HUES48 (cell line): ENCODE results near the gene MEGF11.
"Not testable (repeated sequence)": the region's sequence is repeated elsewhere in the genome, so short reads cannot be mapped to it uniquely, and the experiment has no call there.

ENCODE experiments used
- H3K27ac ChIP-seq: one replicate; pipeline ENCODE4 v1.7.0; 2013; ENCODE audit warnings: low read depth, low read length, inconsistent platforms
- H3K27me3 ChIP-seq: 2 replicates; pipeline ENCODE4 v1.6.1; 2013; ENCODE audit warnings: mild to moderate bottlenecking, low read length; ENCODE audit not compliant: control insufficient read depth, insufficient read depth
- H3K36me3 ChIP-seq: 2 replicates; pipeline ENCODE4 v1.6.1; 2013; ENCODE audit warnings: low read length; ENCODE audit not compliant: control insufficient read depth, insufficient read depth
- H3K4me1 ChIP-seq: 2 replicates; pipeline ENCODE4 v1.6.1; 2013; ENCODE audit warnings: mild to moderate bottlenecking, low read length; ENCODE audit not compliant: control insufficient read depth, insufficient read depth
- H3K4me3 ChIP-seq: 2 replicates; pipeline ENCODE4 v1.5.1; 2013; ENCODE audit warnings: mild to moderate bottlenecking, low read depth, low read length
- H3K9ac ChIP-seq: 2 replicates; pipeline ENCODE4 v1.6.1; 2013; ENCODE audit warnings: mild to moderate bottlenecking, low read depth, low read length, moderate library complexity
- H3K9me3 ChIP-seq: 2 replicates; pipeline ENCODE4 v1.6.1; 2013; ENCODE audit warnings: low read length; ENCODE audit not compliant: control insufficient read depth, insufficient read depth

MEGF11 gene

DNA sequence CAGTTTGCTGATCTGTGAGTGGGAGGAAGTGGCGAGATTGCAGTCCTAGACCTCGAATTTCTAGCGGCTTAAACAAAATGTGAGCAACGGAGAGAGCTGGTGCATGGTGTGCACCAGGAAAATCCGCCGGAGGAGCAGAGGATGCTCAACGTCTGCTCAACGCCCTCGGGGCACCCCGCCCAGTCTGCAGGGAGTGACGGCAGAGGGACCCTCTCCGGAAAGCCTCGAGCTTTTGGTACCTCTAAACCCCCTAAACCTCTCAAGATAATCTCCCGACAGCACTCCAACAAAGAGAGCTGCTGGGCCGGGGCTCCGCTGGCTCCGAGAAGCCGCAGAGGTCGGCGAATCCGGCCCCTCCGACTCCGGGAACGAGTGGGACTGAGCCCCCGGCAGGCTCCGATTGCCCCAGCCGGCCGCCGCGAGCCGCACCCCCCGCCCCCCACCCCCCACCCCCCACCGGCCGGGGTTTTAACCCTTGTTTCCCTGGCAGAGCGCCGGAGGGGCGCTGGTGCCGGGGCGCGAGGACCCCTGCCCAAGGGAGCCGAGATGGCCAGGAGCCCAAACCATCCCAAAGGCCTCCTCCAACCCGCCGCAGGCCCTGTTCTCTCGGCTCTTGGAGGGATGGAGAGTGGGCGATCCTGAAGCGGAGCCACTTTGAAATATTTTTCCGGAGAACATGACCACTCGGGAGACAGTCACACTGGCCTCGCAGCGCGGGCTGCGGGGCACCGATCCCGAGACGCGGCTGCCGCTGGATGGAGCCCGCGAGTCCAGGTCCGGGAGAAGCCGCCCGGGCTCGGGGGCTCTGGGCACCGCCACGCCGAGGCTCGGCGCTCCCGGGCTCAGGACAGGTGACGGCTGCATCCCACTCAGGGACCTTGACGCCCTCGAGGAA, 1.5 kb downstream of the MEGF11 start:
- Histone ChIP-seq H3K4me3 (peak overlapping the region; percentile 78), H3K36me3 (no peaks in the 10 kb centered on the region), H3K27me3 (peaks cover 74% of the 10 kb centered on the region), H3K27ac (no peak overlapping the region), H3K4me1 (peaks cover 30% of the 10 kb centered on the region), H3K9ac (no peak overlapping the region), H3K9me3 (no peaks in the 10 kb centered on the region)

DNA sequence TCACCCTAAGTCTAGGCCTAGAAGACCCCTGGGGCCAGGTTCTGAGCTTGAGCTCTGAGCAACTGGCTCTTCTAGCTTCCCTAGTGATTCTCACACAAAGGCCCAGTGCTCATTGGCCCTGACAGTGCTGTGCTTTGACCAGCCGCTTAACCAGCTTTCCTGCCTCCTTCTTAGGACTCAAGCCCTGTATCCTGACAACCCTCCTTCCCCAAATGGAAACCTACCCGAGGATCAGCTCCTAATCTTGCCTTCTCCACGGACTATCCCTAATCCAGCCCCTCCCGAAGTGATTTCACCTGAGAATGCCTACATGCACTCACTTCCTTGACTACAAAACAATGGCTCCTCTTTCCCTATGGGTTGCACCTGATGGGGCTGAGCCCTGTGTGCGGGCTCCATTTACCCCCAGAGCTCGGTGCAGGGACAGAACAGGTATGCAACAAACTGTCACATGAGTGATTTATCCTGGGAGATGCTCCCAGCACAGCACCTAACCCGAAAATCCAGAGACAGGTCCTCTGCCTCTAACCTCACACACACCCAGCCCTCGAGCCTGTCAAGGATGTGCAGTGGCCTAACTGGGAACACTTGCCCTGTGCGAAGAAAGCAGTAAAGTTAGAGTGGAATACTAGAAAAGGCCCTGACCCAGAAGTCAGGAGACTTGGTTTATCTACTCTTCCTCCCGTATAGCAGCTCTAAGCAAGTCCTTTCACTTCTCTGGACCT, 2.3 kb downstream of the MEGF11 start:
- H3K27me3 ChIP-seq, result peaks cover 66% of the 10 kb centered on the region
- no peak overlapping the region for H3K27ac ChIP-seq
- no peaks in the 10 kb centered on the region for H3K9me3 ChIP-seq
- peaks cover 30% of the 10 kb centered on the region for H3K4me1 ChIP-seq
- H3K9ac ChIP-seq, result no peak overlapping the region
- H3K36me3 ChIP-seq, result no peaks in the 10 kb centered on the region
- H3K4me3 ChIP-seq, result peak overlapping the region; percentile 78

DNA sequence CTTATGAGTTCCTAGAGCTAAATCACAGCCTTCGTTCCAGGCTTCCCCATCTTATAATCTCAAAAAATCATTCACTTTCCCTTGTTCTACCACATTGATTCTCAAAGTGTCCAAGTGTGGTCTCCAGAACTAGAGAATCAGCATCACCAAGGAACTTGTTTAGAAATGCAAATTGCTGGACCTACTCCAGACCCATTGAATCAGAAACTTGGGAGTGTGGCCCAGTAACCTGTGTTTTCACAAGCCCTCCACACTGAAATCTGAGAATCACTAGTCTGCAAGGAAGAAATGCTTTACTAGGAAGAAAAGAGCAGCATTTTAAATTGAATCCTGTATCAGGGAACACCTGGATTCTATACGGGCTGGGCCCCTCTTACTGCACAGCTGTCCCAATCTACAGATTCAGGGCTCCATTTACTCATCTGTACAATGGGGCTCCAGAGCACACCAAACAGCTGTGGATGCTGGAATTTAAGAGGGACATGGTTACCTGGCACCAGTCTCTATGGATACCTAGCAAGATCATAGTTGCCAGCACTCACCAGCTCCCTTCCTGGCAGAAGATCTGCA, 3.9 kb downstream of the MEGF11 start:
- peaks cover 51% of the 10 kb centered on the region for H3K27me3 ChIP-seq
- H3K4me1 ChIP-seq, result peaks cover 26% of the 10 kb centered on the region

DNA sequence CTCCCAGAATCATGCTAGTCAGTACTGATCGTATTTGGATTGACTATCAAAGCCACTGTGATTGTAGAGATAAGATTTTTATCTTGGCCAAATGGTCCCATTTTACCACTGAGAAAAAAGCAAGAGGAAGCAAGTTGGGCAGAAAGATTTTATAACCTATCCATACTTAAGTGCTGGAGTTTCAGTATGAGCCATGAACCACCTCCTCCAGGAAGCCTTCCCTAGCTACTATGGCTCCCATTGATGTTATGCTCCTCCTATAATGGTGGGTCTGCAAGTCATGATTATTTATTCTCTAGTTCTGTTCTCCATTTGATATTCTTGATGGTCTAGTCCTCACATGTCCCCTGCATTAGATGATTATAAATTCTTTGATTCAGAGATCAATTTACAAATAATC, 6.6 kb downstream of the MEGF11 start:
- H3K9me3 ChIP-seq, result no peaks in the 10 kb centered on the region
- H3K9ac ChIP-seq, result no peak overlapping the region
- peaks cover 22% of the 10 kb centered on the region for H3K4me1 ChIP-seq
- H3K4me3 ChIP-seq, result no peak overlapping the region
- H3K27ac ChIP-seq, result no peak overlapping the region
- no peaks in the 10 kb centered on the region for H3K36me3 ChIP-seq
- H3K27me3 ChIP-seq, result peaks cover 26% of the 10 kb centered on the region

More for the DNA sequence above, 3.9 kb downstream of the MEGF11 start:
- no peak overlapping the region for H3K9ac ChIP-seq
- no peak overlapping the region for H3K4me3 ChIP-seq
- H3K9me3 ChIP-seq, result no peaks in the 10 kb centered on the region
- no peak overlapping the region for H3K27ac ChIP-seq
- H3K36me3 ChIP-seq, result no peaks in the 10 kb centered on the region

DNA sequence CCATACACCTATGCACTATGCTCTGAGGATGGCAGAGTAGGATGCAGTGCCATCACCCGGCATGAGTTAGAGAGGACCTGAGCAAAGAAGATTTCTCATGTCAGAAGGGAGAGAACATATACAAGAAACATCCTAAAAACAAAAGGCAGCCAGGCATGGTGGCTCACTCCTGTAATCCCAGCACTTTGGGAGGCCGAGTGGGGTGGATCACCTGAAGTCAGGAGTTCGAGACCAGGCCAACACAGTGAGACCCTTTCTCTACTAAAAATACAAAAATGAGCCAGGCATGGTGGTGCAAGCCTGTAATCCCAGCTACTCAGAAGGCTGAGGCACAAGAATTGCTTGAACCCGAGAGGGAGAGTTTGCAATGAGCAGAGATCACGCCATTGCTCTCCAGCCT, 7.7 kb downstream of the MEGF11 start:
- H3K36me3 ChIP-seq, H3K27ac ChIP-seq, H3K9ac ChIP-seq, H3K4me3 ChIP-seq, H3K9me3 ChIP-seq: not testable (repeated sequence)
- Histone ChIP-seq H3K4me1 (peaks cover 12% of the 10 kb centered on the region; the same call in 1 of the 2 replicates), H3K27me3 (peaks cover 15% of the 10 kb centered on the region)

DNA sequence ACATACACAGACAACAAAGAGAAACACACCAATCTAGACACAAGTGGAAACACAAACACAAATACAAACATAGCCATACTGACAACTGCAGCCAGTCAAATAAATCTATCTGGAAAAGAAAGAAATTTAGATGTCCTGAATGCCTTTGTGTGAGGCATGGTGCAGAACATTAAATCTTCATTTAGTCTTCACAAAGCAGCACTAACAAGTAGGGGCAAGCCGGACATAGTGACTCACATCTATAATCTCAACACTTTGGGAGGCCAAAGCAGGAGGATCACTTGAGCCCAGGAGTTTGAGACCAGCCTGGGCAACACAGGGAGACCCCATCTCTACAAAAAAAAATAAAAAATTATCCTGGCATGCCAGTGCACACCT, 11.7 kb downstream of the MEGF11 start:
- Histone ChIP-seq H3K27me3 (no peaks in the 10 kb centered on the region), H3K4me3 (no peak overlapping the region), H3K27ac (no peak overlapping the region), H3K9me3 (no peaks in the 10 kb centered on the region), H3K4me1 (no peaks in the 10 kb centered on the region; the same call in 1 of the 2 replicates), H3K9ac (no peak overlapping the region), H3K36me3 (no peaks in the 10 kb centered on the region)

DNA sequence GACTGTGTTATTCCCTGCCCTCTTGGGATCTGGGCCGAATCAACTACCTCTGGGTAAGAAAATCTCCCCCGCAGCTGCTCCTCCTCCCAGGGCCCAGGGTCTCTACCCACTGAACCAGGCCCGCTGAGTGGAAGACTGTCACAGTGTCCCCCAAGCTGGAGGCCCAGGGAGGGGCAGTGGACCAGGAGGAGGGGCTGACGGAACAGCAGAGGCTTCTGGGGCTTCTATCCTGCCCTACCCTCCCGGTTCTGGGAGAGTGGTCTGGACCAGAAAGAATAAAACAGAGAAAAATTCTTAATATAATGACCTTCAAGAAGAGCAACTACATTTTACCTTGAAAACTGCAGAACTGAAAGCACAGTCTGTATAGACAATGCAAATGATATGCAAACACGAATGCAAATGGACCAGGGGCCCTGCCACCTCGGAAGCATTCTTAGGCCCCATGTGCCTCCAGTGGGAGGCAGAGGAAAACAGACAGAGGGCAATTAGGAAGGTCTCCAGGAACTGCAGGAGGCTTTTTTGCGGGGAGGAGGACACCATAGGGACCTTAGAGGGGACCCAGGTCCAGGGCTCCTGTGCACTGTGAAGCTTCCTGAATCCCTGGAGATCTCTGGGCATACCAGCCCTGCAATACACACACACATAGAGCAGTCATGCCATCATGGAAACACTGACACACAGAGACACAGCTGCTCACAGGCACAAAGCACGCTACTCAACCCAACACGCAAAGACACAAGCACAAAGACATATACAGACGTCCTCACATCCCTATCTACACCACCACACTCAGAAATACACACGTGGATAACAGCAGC, 12.3 kb downstream of the MEGF11 start:
- H3K4me3 ChIP-seq, result no peak overlapping the region
- no peaks in the 10 kb centered on the region; the same call in 1 of the 2 replicates for H3K27me3 ChIP-seq
- H3K9me3 ChIP-seq, result no peaks in the 10 kb centered on the region
- no peaks in the 10 kb centered on the region for H3K36me3 ChIP-seq
- H3K4me1 ChIP-seq, result no peaks in the 10 kb centered on the region; the same call in 1 of the 2 replicates
- no peak overlapping the region for H3K9ac ChIP-seq
- H3K27ac ChIP-seq, result no peak overlapping the region

DNA sequence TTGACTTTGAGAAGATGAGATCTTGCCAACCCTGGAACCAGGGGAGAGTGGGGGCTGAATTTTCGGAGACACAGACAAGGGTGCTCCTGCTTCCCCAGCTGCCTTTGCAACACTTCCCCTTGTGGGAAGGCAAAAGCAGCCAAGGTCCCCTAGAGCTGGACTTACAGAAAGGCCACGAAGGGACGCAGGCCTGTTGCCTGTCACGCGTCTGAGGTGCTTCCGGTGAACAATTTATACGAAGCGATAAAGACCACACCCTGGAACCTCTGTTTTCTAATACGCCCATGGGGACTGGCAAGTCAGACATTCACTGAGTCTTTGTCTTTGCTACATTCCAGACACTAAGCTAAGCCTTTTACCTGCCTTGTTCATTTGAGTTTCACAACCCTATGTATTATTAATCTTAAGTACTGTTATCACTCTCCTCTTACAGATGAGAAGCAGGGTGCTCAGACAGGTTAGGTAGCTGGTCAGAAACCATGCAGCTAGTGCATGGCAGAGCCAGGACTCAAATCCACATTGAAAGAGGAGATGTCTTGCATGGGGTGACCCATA, 13.2 kb downstream of the MEGF11 start:
- Histone ChIP-seq H3K27ac (no peak overlapping the region), H3K27me3 (no peaks in the 10 kb centered on the region; the same call in 1 of the 2 replicates), H3K4me1 (no peaks in the 10 kb centered on the region; the same call in 1 of the 2 replicates), H3K36me3 (no peaks in the 10 kb centered on the region), H3K9me3 (no peaks in the 10 kb centered on the region), H3K9ac (no peak overlapping the region), H3K4me3 (no peak overlapping the region)

DNA sequence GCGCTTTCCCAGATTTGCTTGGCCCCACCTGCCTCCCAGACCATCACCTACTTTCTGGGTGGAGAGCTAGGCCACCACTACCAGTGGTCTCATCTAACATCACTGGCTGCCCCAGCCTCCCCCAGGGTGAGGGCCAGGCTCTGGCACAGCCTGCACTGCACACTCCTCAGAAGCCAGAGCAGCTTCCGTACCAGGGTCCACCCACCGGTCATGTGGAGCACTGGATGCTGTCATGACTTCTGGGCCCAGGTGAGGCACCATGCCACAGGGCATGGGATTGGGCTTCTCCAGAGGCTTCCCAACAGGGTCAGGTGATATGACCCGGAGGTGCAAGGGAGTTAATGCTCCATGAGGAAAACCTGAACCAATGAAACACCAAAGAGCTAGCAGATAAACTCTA, 14.0 kb downstream of the MEGF11 start:
- Histone ChIP-seq H3K4me1 (no peaks in the 10 kb centered on the region; the same call in 1 of the 2 replicates), H3K36me3 (no peaks in the 10 kb centered on the region), H3K9ac (no peak overlapping the region), H3K4me3 (no peak overlapping the region), H3K27ac (no peak overlapping the region), H3K27me3 (no peaks in the 10 kb centered on the region; the same call in 1 of the 2 replicates), H3K9me3 (no peaks in the 10 kb centered on the region)

DNA sequence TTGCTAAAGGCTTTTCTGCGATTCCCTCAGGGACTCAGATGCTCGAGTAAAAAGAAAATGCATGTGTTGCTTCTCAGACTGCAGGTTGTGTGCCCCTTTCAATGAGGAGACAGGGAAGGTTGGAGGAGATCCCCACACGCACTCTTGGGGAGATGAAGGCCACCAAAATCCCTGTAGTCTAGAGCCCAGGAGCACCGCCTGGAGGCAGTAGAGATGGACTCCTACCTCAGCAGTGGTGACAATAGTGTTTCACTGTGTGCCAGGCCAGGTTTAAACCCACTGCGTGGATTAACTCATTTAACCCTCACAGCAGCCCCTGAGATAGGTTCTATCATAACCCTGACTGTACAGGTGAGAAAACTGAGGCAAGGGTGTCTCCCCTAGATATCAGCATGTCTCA, 15.2 kb downstream of the MEGF11 start:
- no peaks in the 10 kb centered on the region for H3K9me3 ChIP-seq
- H3K4me1 ChIP-seq, result no peaks in the 10 kb centered on the region; the same call in 1 of the 2 replicates
- H3K36me3 ChIP-seq, result no peaks in the 10 kb centered on the region
- no peak overlapping the region for H3K4me3 ChIP-seq
- H3K27me3 ChIP-seq, result no peaks in the 10 kb centered on the region; the same call in 1 of the 2 replicates
- H3K27ac ChIP-seq, result no peak overlapping the region
- no peak overlapping the region for H3K9ac ChIP-seq
